Mesothelial cell of epicardium (in vitro differentiated cells): ENCODE measurements around the gene RIC1. TPM values are rescaled to one million over a fixed set of nuclear protein-coding genes. Genes with fewer than 3 reads are reported as not detected.

ENCODE experiments used
- DNase-seq, 2 experiments: peaks; one replicate each; pipeline ENCODE4 v3.0.0; 2021; ENCODE audit warnings: low spot score in 2 of 2; ENCODE audit not compliant: unreplicated experiment in 2 of 2
- H3K27ac Mint-ChIP-seq: 2 replicates; pipeline ENCODE4 v1.8.0; 2021; ENCODE audit warnings: mixed read lengths
- H3K27me3 Mint-ChIP-seq: 2 replicates; pipeline ENCODE4 v1.8.0; 2021; ENCODE audit warnings: low read depth, mixed read lengths
- H3K36me3 Mint-ChIP-seq: 2 replicates; pipeline ENCODE4 v1.8.0; 2021; ENCODE audit warnings: mixed read lengths
- H3K4me1 Mint-ChIP-seq: 2 replicates; pipeline ENCODE4 v1.8.0; 2021; ENCODE audit warnings: mixed read lengths
- H3K4me3 Mint-ChIP-seq: 2 replicates; pipeline ENCODE4 v1.8.0; 2021; ENCODE audit warnings: mild to moderate bottlenecking, moderate library complexity, mixed read lengths
- H3K9me3 Mint-ChIP-seq: 2 replicates; pipeline ENCODE4 v1.8.0; 2021; ENCODE audit warnings: mixed read lengths
- total RNA-seq: library from RNA; stranded (reverse); gene quantifications from 3 replicates; pipeline ENCODE4 v1.2.1, GENCODE V29; 2021
- TF ChIP-seq, protein P1 (sequence below): fragments of 200-600 bp; sonication (generic); IDR thresholded peaks from one replicate; pipeline ENCODE4 v1.5.0; 2021; ENCODE audit warnings: antibody characterized with exemption; ENCODE audit not compliant: unreplicated experiment

Gene RIC1
- total RNA-seq, 1 donor from 2014 or later, result 39.2 TPM

DNA sequence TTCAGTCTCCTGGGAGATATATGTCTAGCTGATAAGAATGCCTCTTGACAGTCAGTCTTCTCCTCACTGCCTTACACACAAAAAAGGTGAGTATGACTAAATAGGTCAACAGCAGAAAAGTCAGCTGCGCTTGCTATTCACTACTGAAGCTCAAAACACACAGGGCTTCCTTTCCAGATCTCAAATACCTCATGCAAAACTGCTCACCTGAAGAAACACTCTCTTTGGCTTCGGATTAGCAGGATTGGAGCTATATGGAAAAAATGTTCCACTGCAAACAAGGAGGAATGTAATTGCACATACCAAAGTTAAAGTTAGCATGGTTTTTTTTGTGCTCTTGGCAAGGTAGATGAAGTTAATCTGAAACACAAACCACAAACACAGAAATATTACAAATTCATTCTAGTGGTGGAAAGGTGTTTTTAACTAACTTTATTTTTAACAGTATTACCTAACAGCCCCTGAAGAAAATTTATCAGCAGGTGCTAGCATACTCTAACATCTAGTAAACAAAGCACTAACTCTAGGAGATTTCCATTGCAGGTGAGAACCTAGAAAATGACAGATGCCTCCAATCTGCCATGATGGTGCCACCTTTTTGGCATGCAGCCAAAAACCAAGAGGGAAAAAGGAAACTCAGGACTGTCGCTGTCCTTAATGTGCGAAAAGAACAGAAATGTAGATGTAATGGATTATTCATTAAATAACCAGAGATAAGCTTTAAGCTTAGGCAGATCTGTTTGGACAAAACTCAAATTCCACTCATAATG lies 172.2 kb downstream of the RIC1 start:
- no peaks in the 10 kb centered on the region for H3K9me3 Mint-ChIP-seq
- H3K36me3 Mint-ChIP-seq, result peaks cover 11% of the 10 kb centered on the region
- peaks cover 18% of the 10 kb centered on the region for H3K4me1 Mint-ChIP-seq
- TF ChIP-seq, protein P1, sequence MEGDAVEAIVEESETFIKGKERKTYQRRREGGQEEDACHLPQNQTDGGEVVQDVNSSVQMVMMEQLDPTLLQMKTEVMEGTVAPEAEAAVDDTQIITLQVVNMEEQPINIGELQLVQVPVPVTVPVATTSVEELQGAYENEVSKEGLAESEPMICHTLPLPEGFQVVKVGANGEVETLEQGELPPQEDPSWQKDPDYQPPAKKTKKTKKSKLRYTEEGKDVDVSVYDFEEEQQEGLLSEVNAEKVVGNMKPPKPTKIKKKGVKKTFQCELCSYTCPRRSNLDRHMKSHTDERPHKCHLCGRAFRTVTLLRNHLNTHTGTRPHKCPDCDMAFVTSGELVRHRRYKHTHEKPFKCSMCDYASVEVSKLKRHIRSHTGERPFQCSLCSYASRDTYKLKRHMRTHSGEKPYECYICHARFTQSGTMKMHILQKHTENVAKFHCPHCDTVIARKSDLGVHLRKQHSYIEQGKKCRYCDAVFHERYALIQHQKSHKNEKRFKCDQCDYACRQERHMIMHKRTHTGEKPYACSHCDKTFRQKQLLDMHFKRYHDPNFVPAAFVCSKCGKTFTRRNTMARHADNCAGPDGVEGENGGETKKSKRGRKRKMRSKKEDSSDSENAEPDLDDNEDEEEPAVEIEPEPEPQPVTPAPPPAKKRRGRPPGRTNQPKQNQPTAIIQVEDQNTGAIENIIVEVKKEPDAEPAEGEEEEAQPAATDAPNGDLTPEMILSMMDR, result no peak
- DNase-seq, result no peak
- peak overlapping the region; percentile 78 for H3K27ac Mint-ChIP-seq
- H3K27me3 Mint-ChIP-seq, result no peaks in the 10 kb centered on the region
- H3K4me3 Mint-ChIP-seq, result no peak overlapping the region

DNA sequence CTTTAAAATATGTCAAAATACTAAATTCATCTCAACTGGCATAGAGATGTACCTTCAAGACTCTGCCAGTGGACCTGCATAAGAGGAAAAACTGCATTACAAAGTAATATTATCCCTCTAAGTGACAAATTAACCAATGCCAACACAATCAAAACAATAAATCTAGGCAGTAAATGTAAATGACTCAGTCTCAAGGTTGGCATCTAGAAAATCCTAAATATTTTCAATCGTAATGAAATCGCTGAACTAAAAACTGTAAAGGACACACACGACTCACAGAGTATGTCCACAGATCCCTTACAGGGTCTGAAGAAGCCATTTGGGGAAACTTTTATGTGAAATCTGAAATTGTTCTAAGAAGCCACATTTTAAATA lies 172.8 kb downstream of the RIC1 start:
- TF ChIP-seq, protein P1, result no peak
- Mint-ChIP-seq H3K36me3 (peaks cover 5% of the 10 kb centered on the region), H3K27me3 (no peaks in the 10 kb centered on the region), H3K27ac (no peak overlapping the region), H3K4me1 (peaks cover 18% of the 10 kb centered on the region), H3K9me3 (no peaks in the 10 kb centered on the region), H3K4me3 (no peak overlapping the region)
- DNase-seq, result no peak

DNA sequence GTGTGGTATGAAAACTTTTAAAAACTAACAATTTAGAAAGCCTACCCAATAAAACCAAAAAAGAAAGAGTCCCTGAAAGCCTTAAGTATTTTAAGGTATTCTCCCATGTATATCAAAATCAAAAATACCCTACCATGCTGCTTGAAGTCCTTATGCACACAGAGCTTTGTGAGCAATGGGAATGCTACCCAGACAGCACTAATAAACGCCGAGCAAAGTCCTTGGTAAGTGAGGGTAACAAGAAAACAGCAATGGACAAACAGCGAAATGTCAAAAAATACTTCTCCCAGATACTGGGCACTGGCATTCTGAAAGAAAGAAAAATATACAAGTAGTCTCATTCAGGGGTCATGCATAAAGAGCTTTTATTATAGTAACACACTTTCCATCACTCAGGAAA lies 176.6 kb downstream of the RIC1 start:
- DNase-seq, result no peak
- no peaks in the 10 kb centered on the region for H3K9me3 Mint-ChIP-seq
- TF ChIP-seq, protein P1, result no peak
- peaks cover 15% of the 10 kb centered on the region for H3K36me3 Mint-ChIP-seq
- no peaks in the 10 kb centered on the region for H3K27me3 Mint-ChIP-seq
- no peak overlapping the region for H3K27ac Mint-ChIP-seq
- no peak overlapping the region for H3K4me3 Mint-ChIP-seq
- peaks cover 12% of the 10 kb centered on the region for H3K4me1 Mint-ChIP-seq

DNA sequence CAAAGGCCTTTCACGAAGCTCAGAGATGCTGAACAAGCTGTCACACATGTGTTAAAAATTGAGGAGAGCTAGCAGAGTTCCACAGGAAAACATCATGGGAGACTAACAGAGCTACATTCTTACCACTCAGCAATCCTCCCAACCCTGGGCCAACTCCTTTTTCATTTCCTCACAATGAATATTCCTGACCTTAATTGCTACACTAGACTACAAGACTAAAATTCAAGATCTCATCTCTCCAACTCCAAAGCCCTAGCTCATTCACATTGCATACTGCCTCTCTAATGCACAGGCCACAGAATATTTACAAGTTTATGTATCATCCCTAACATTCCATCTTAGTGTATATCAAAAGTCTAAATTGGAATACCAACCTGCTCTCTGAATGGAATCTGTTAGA lies 182.8 kb downstream of the RIC1 start:
- no peak overlapping the region for H3K27ac Mint-ChIP-seq
- H3K4me3 Mint-ChIP-seq, result no peak overlapping the region
- peaks cover 23% of the 10 kb centered on the region for H3K36me3 Mint-ChIP-seq
- no peaks in the 10 kb centered on the region for H3K27me3 Mint-ChIP-seq
- H3K9me3 Mint-ChIP-seq, result no peaks in the 10 kb centered on the region
- no peaks in the 10 kb centered on the region for H3K4me1 Mint-ChIP-seq
- TF ChIP-seq, protein P1, result no peak
- DNase-seq, result no peak

DNA sequence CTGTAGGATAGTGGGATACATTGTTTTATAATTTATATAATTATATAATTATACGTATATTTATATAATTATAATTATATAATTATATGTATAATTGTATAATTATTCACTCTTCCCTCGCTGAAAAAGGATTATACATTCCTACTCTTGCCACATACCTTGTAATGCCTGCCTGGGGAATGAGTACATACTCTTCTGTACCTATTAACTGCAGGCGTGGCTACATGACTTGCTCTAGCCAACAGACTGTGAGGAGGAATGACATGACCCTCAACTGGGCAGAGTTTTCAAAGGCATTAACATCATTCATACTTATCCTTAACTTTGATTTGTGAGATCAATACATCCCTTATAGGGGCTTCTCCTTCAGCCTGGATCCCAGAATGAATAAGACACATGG lies 184.9 kb downstream of the RIC1 start:
- DNase-seq, result no peak
- Mint-ChIP-seq H3K4me3 (no peak overlapping the region), H3K36me3 (peaks cover 29% of the 10 kb centered on the region), H3K27me3 (no peaks in the 10 kb centered on the region), H3K4me1 (peaks cover 1% of the 10 kb centered on the region), H3K9me3 (peaks cover 7% of the 10 kb centered on the region), H3K27ac (no peak overlapping the region)
- TF ChIP-seq, protein P1, result no peak
